Stomach (tissue), 9 donors: ENCODE data around the gene CLEC10A. TPM values are rescaled to one million over a fixed set of nuclear protein-coding genes. Genes with fewer than 3 reads are reported as not detected.

ENCODE experiments used
- DNase-seq, 2 donors: peaks; one replicate each; pipeline versions ENCODE4 v3.0.0 to v3.0.0-alpha.2; 2013 to 2019
- H3K27ac ChIP-seq, 5 donors: fragments of 200-600 bp in 4 of 5; sonication (generic) in 4 of 5; one replicate each; pipeline ENCODE4 v1.5.1; 2013 to 2019; ENCODE audit warnings: mild to moderate bottlenecking in 1 of 5, moderate library complexity in 1 of 5
- H3K27me3 ChIP-seq, 3 donors: fragments of 200-600 bp; sonication (generic); one replicate each; pipeline ENCODE4 v1.5.1; 2017 to 2019; ENCODE audit warnings: mixed run types in 1 of 3
- H3K36me3 ChIP-seq, 4 donors: fragments of 200-600 bp; sonication (generic); 1 replicate in 3 of 4; 2 replicates in 1 of 4; pipeline ENCODE4 v1.5.1; 2016 to 2019
- H3K4me1 ChIP-seq, 4 donors: fragments of 200-600 bp; sonication (generic); one replicate each; pipeline ENCODE4 v1.5.1; 2016 to 2019
- H3K4me3 ChIP-seq, 4 donors: fragments of 200-600 bp; sonication (generic) in 3 of 4; one replicate each; pipeline ENCODE4 v1.5.1; 2016 to 2019; ENCODE audit warnings: mild to moderate bottlenecking in 1 of 4
- H3K9me3 ChIP-seq, 4 donors: fragments of 200-600 bp; sonication (generic); one replicate each; pipeline ENCODE4 v1.5.1; 2016 to 2019
- CTCF ChIP-seq, 7 experiments: fragments of 450-650 bp in 4 of 7; fragments of 200-600 bp in 3 of 7; sonication (generic) in 3 of 7; IDR thresholded peaks; one replicate each; pipeline ENCODE4 v1.5.1; 2016 to 2019; ENCODE audit warnings: antibody characterized with exemption in 7 of 7, control low read depth in 2 of 7, mild to moderate bottlenecking in 1 of 7
- EP300 ChIP-seq: sonication (generic); formaldehyde crosslinking; IDR thresholded peaks from one replicate; pipeline ENCODE4 v1.6.1; 2017; ENCODE audit warnings: antibody characterized with exemption
- POLR2A ChIP-seq, 4 donors: fragments of 450-650 bp; IDR thresholded peaks; one replicate each; pipeline ENCODE4 v1.6.1; 2016; ENCODE audit warnings: antibody characterized with exemption in 4 of 4, control low read depth in 2 of 4, mild to moderate bottlenecking in 1 of 4, moderate library complexity in 1 of 4
- POLR2AphosphoS5 ChIP-seq, 3 donors: sonication (generic); formaldehyde crosslinking; IDR thresholded peaks; one replicate each; pipeline ENCODE4 v1.6.1; 2016; ENCODE audit warnings: antibody characterized with exemption in 3 of 3
- WGBS, 5 donors: extraction: QIAGEN DNeasy Blood & Tissue Kit in 3 of 5; methylation state at CpG; one replicate each; pipeline versions ENCODE4 v1.1.5 to v1.1.7; 2013 to 2018; 5-methylcytosine and 5-hydroxymethylcytosine counted together
- intact Hi-C: fragments of 100-400 bp; cut with DNase I; formaldehyde crosslinking; loops from one replicate; pipeline ENCODE4 v1.15.1; 2023; ENCODE audit warnings: low total_unique reads
- polyA plus RNA-seq, 3 donors: library from polyadenylated mRNA; stranded (reverse); fragments of 200-250 nt; gene quantifications; one replicate each; pipeline ENCODE4 v1.2.3, GENCODE V29; 2013
- total RNA-seq, 5 donors: library from RNA; depleted of rRNA; stranded (reverse); fragments of >200 nt; gene quantifications; one replicate each; pipeline versions ENCODE4 v1.1.0 to v1.2.3, GENCODE V29; 2014 to 2016
- donor health status: healthy with polysubstance abuse.
- donor health status: Bipolar disorder and iron deficiency.
- donor health status: healthy.

CLEC10A gene
- total and polyA plus RNA-seq, 8 donors = 0.75 to 6.6 (median 2.2) TPM; not detected in 3

- no peak overlapping the region for H3K27ac ChIP-seq
- H3K27me3 ChIP-seq = peaks cover 0 to 5% (median 0%) of the 10 kb centered on the region in 3 donors
- H3K4me3 ChIP-seq = no peak overlapping the region
- H3K9me3 ChIP-seq = no peaks in the 10 kb centered on the region
- DNase-seq = no peak
- intact Hi-C loops = no loop called here
- no peak for TF ChIP-seq POLR2A (IDR thresholded peaks at IDR 0.05)
- TF ChIP-seq CTCF (IDR thresholded peaks at IDR 0.05) = no peak
- TF ChIP-seq POLR2AphosphoS5 (IDR thresholded peaks at IDR 0.05) = no peak
- TF ChIP-seq EP300 = no peak
- WGBS, 5 donors = 83 to 90% (median 83%) methylated on average over 7 of the region's 7 CpGs
- H3K36me3 ChIP-seq = no peaks in the 10 kb centered on the region
- peaks cover 0 to 6% (median 0%) of the 10 kb centered on the region in 4 donors for H3K4me1 ChIP-seq
Observed at GRCh38 chr17:7077911-7078546, 2.0 kb downstream of the CLEC10A start.

GRCh38 chr17:7074931-7075330 is 5.1 kb downstream of the CLEC10A start:
- TF ChIP-seq CTCF (IDR thresholded peaks at IDR 0.05) (no peak), EP300 (no peak), POLR2A (IDR thresholded peaks at IDR 0.05) (no peak), POLR2AphosphoS5 (IDR thresholded peaks at IDR 0.05) (no peak)
- Histone ChIP-seq H3K4me3 (no peak overlapping the region), H3K9me3 (no peaks in the 10 kb centered on the region), H3K36me3 (no peaks in the 10 kb centered on the region), H3K4me1 (no peaks in the 10 kb centered on the region), H3K27ac (no peak overlapping the region), H3K27me3 (peaks cover 0 to 5% (median 0%) of the 10 kb centered on the region in 3 donors)
- DNase-seq = no peak
- intact Hi-C loops = no loop called here
- 81 to 87% (median 84%) methylated on average over 14 of the region's 14 CpGs for WGBS, 5 donors

GRCh38 chr17:7072406-7072805 is 7.6 kb downstream of the CLEC10A start:
- H3K36me3 ChIP-seq = no peaks in the 10 kb centered on the region
- intact Hi-C loops = no loop called here
- TF ChIP-seq EP300 = no peak
- TF ChIP-seq CTCF (IDR thresholded peaks at IDR 0.05) = no peak
- TF ChIP-seq POLR2A (IDR thresholded peaks at IDR 0.05) = no peak
- no peak for TF ChIP-seq POLR2AphosphoS5 (IDR thresholded peaks at IDR 0.05)

DNA sequence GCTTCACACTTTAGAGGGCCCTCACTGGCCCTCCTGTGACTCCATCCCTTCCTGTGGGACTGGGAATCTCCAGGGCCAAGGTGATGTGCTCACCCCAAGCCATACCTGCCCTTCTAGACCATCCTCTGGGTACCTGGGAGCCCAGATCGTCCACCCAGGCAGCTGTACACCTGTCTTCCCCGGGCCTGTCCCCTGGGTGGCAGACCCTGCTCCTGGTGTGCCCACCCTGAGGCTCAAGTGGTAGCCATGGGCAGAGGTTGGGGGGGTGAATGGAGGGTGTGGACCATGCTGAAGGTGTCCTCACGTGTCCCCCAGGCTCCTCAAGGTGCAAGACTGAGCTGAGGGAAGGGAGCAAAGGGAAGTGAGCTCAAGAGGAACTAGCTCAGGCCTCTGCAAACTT is 9.3 kb downstream of the CLEC10A start:
- intact Hi-C loops = no loop called here
- no peak overlapping the region for H3K27ac ChIP-seq
- WGBS, 5 donors = 75 to 85% (median 81%) methylated on average over 3 of the region's 3 CpGs
- no peak for TF ChIP-seq POLR2AphosphoS5 (IDR thresholded peaks at IDR 0.05)
- TF ChIP-seq EP300 = no peak
- no peak for TF ChIP-seq CTCF (IDR thresholded peaks at IDR 0.05)
- no peak for TF ChIP-seq POLR2A (IDR thresholded peaks at IDR 0.05)
- no peaks in the 10 kb centered on the region for H3K4me1 ChIP-seq
- no peak overlapping the region for H3K4me3 ChIP-seq
- no peak for DNase-seq
- no peaks in the 10 kb centered on the region for H3K36me3 ChIP-seq
- peaks cover 0 to 18% (median 14%) of the 10 kb centered on the region in 4 donors for H3K9me3 ChIP-seq
- peaks cover 0 to 8% (median 0%) of the 10 kb centered on the region in 3 donors for H3K27me3 ChIP-seq

More at GRCh38 chr17:7072406-7072805, 7.6 kb downstream of the CLEC10A start:
- Histone ChIP-seq H3K4me1 (no peaks in the 10 kb centered on the region), H3K4me3 (no peak overlapping the region), H3K27ac (no peak overlapping the region), H3K27me3 (peaks cover 0 to 5% (median 0%) of the 10 kb centered on the region in 3 donors), H3K9me3 (peaks cover 0 to 16% (median 13%) of the 10 kb centered on the region in 4 donors)
- WGBS, 5 donors = 82 to 87% (median 86%) methylated on average over 2 of the region's 2 CpGs
- no peak for DNase-seq
